NCI-H146 treated with DMSO at 0.1 percent for 48 hours (cell line): ENCODE results near the gene TRIM63.

Experiments
- DNase-seq: peaks from one replicate; lab custom pipeline; 2025; ENCODE audit not compliant: unreplicated experiment; lab: John Stamatoyannopoulos, UW

The TRIM63 gene

GRCh38 chr1:26019641-26020315, 47.7 kb downstream of the TRIM63 start:
- DNase-seq = no peak

GRCh38 chr1:26017606-26018005, 49.8 kb downstream of the TRIM63 start:
- no peak for DNase-seq

- no peak for DNase-seq
Observed at GRCh38 chr1:26016953-26017545, 50.4 kb downstream of the TRIM63 start.

- no peak for DNase-seq
Observed at GRCh38 chr1:26016258-26016952, 51.0 kb downstream of the TRIM63 start.

- DNase-seq = no peak
Observed at GRCh38 chr1:26015358-26015757, 52.1 kb downstream of the TRIM63 start.

GRCh38 chr1:26014179-26014578, 53.3 kb downstream of the TRIM63 start:
- no peak for DNase-seq

- no peak for DNase-seq
Observed at GRCh38 chr1:26012864-26013263, 54.6 kb downstream of the TRIM63 start.

- DNase-seq = no peak
Observed at GRCh38 chr1:26010825-26011224, 56.6 kb downstream of the TRIM63 start.

- DNase-seq = no peak
Observed at GRCh38 chr1:26009796-26010447, 57.5 kb downstream of the TRIM63 start.

- no peak for DNase-seq
Observed at GRCh38 chr1:26006710-26007109, 60.7 kb downstream of the TRIM63 start.

- no peak for DNase-seq
Observed at GRCh38 chr1:26005434-26006105, 61.9 kb downstream of the TRIM63 start.

- DNase-seq = no peak
Observed at GRCh38 chr1:26003756-26004155, 63.7 kb downstream of the TRIM63 start.

GRCh38 chr1:26003262-26003661, 64.2 kb downstream of the TRIM63 start:
- DNase-seq = no peak
